ENCODE measurements around the gene DNASE1L2. TPM values are rescaled to one million over a fixed set of nuclear protein-coding genes. Genes with fewer than 3 reads are reported as not detected.

The DNASE1L2 gene
- total and polyA plus RNA-seq, 2 of the 8 experiments (the other 6 are each of a cell fraction or from before 2014, with no cell fraction given) = 0.35 to 0.97 TPM

- H3K18ac ChIP-seq (ENCODE audit: extremely low read depth, low read length) = no peak overlapping the region
- H3K36me3 ChIP-seq (ENCODE audit: control insufficient read depth in 2 of 4, insufficient read depth in 4 of 4, low read length in 3 of 4) = peaks cover 0 to 33% (median 4%) of the 10 kb centered on the region in 4 experiments; a peak in 5 of 8 replicates
- peaks cover 3 to 29% of the 10 kb centered on the region in 2 experiments; a peak in 2 of 4 replicates for H3K79me2 ChIP-seq (ENCODE audit: control insufficient read depth in 1 of 2, insufficient read depth in 2 of 2, low read length in 2 of 2)
- peaks cover 3% of the 10 kb centered on the region; the same call in 1 of the 2 replicates for H3K79me1 ChIP-seq (ENCODE audit: low read depth, low read length)
- 92% methylated on average over 23 of the region's 25 CpGs; no CpG with 5 or more reads in 1 of the 2 experiments for WGBS, 2 experiments (ENCODE audit: extremely low coverage in 1 of 2, insufficient coverage in 1 of 2, insufficient read length in 1 of 2, insufficient replicate concordance in 2 of 2, low coverage in 1 of 2, low lambda C conversion rate in 2 of 2, missing lambda C conversion rate in 1 of 2)
- POLR2A ChIA-PET (ENCODE audit: partially characterized antibody) = interaction anchor here (0.6 to 6.7 kb wide), 6 partner anchors 11 to 756 kb away, joined by 3 to 37 read pairs (median 3); partner anchors contain the start of genes BRICD5, ECI1 and TRAF7
- H2BK12ac ChIP-seq (ENCODE audit: low read depth, low read length) = no peak overlapping the region
- no peak overlapping the region for H2BK5ac ChIP-seq (ENCODE audit: low read depth, low read length)
- no peak overlapping the region for H3K27ac ChIP-seq (ENCODE audit: low read depth, low read length)
- CTCF ChIA-PET (ENCODE audit: partially characterized antibody) = no interaction called here
- no peak overlapping the region for H2AFZ ChIP-seq (ENCODE audit: low read length)
- no peak overlapping the region for H3K4me2 ChIP-seq (ENCODE audit: insufficient read depth in 1 of 2, low read depth in 2 of 2, low read length in 2 of 2)
- H3K56ac ChIP-seq (replicated peaks; ENCODE audit: insufficient read length, low read depth, low read length) = no peak overlapping the region
- no peak overlapping the region for H3K9ac ChIP-seq (replicated peaks in 1 of 4; ENCODE audit: extremely low read depth in 1 of 4, low read depth in 3 of 4, low read length in 3 of 4)
- no peak overlapping the region for H2BK20ac ChIP-seq (ENCODE audit: low read length)
- no peak overlapping the region for H3K14ac ChIP-seq (ENCODE audit: insufficient read length)
- H3K23me2 ChIP-seq (ENCODE audit: low read depth, low read length) = no peaks in the 10 kb centered on the region
- no peak overlapping the region for H2BK120ac ChIP-seq (replicated peaks; ENCODE audit: low read depth, low read length)
- H2AK5ac ChIP-seq (ENCODE audit: low read depth, low read length) = no peak overlapping the region
- no peak for DNase-seq (ENCODE audit: low read depth in 1 of 2, low spot score in 2 of 2)
- no peaks in the 10 kb centered on the region for H3K27me3 ChIP-seq (replicated peaks in 1 of 4; ENCODE audit: control insufficient read depth in 3 of 4, extremely low read depth in 1 of 4, insufficient read depth in 3 of 4, low read length in 3 of 4)
- peaks cover 9 to 15% of the 10 kb centered on the region in 2 experiments for H4K20me1 ChIP-seq (replicated peaks in 1 of 2; ENCODE audit: control insufficient read depth in 1 of 2, insufficient read depth in 2 of 2, low read length in 2 of 2)
- H4K91ac ChIP-seq (replicated peaks; ENCODE audit: insufficient read length, low read length) = no peak overlapping the region
- no peak overlapping the region for H4K5ac ChIP-seq (ENCODE audit: insufficient read length, low read depth, low read length)
- FAIRE-seq = no peak
- H3K4ac ChIP-seq (replicated peaks; ENCODE audit: insufficient read length, low read depth, low read length) = no peak overlapping the region
- no peak overlapping the region for H2BK15ac ChIP-seq (ENCODE audit: low read length)
- H3K4me3 ChIP-seq (ENCODE audit: extremely low read depth in 1 of 4, insufficient read depth in 2 of 4, low read depth in 3 of 4, low read length in 4 of 4) = no peak overlapping the region
- no peaks in the 10 kb centered on the region for H3K4me1 ChIP-seq (replicated peaks in 1 of 4; ENCODE audit: control insufficient read depth in 3 of 4, insufficient read depth in 4 of 4, low read length in 3 of 4)
- no peaks in the 10 kb centered on the region for H3K9me3 ChIP-seq (ENCODE audit: insufficient read depth in 2 of 2, low read depth in 1 of 2, low read length in 1 of 2)
- no peak overlapping the region for H3K23ac ChIP-seq (ENCODE audit: insufficient read length)
- H4K8ac ChIP-seq (ENCODE audit: extremely low read depth, insufficient read depth, low read length) = 0 out of 2 replicates have a peak overlapping the region, but pooled peaks have one; percentile 25
- no peak for TF ChIP-seq KDM5A (IDR thresholded peaks at IDR 0.05; ENCODE audit: low read length)
- TF ChIP-seq BCL11A (IDR thresholded peaks at IDR 0.05; ENCODE audit: low read depth in 2 of 2, low read length in 2 of 2) = no peak
- no peak for TF ChIP-seq YY1 (IDR thresholded peaks at IDR 0.05; ENCODE audit: low read depth, low read length)
- TF ChIP-seq ATF2 (IDR thresholded peaks at IDR 0.05; ENCODE audit: low read length) = no peak
- TF ChIP-seq SIRT6 (IDR thresholded peaks at IDR 0.05; ENCODE audit: low read length) = no peak
- no peak for TF ChIP-seq EP300 (IDR thresholded peaks at IDR 0.05; ENCODE audit: borderline replicate concordance in 1 of 2, low read depth in 2 of 2, low read length in 2 of 2)
- no peak for TF ChIP-seq SP1 (IDR thresholded peaks at IDR 0.05; ENCODE audit: low read depth, low read length)
Observed at GRCh38 chr16:2228161-2228824, 8.0 kb upstream of the DNASE1L2 start.

All from H1 (cell line).